GM18858 (cell line): ENCODE measurements around the gene SLC25A45.
"Not testable (repeated sequence)": the region's sequence is repeated elsewhere in the genome, so short reads cannot be mapped to it uniquely, and the experiment has no call there.

Experiments
- ATAC-seq: cut with Tn5 transposase; IDR thresholded peaks from one replicate; pipeline ENCODE4 v1.9.1; 2021; ENCODE audit not compliant: unreplicated experiment

Gene SLC25A45

GRCh38 chr11:65363770-65364169 lies 18.7 kb downstream of the SLC25A45 start:
- no peak for ATAC-seq

- ATAC-seq = no peak
Measured at GRCh38 chr11:65362966-65363365, 19.5 kb downstream of the SLC25A45 start.

- ATAC-seq = no peak
Measured at GRCh38 chr11:65362320-65362931, 20.0 kb downstream of the SLC25A45 start.

- no peak for ATAC-seq
Measured at GRCh38 chr11:65357856-65358356, 24.5 kb downstream of the SLC25A45 start.

- no peak for ATAC-seq
Measured at GRCh38 chr11:65356394-65356972, 26.0 kb downstream of the SLC25A45 start.

- ATAC-seq = no peak
Measured at GRCh38 chr11:65355776-65356393, 26.6 kb downstream of the SLC25A45 start.

GRCh38 chr11:65355013-65355775 lies 27.3 kb downstream of the SLC25A45 start:
- peak; percentile 5 for ATAC-seq

GRCh38 chr11:65354265-65355012 lies 28.0 kb downstream of the SLC25A45 start, which contains the start of gene TIGD3:
TIGD3 (plus strand) TSS chr11:65354751; CDS start chr11:65355809, 1,058 bp downstream.
- peak; percentile 52 for ATAC-seq

- no peak for ATAC-seq
Measured at GRCh38 chr11:65353900-65354264, 28.6 kb downstream of the SLC25A45 start.

GRCh38 chr11:65353376-65353775 lies 29.1 kb downstream of the SLC25A45 start:
- no peak for ATAC-seq

GRCh38 chr11:65352783-65353182 lies 29.7 kb downstream of the SLC25A45 start:
- no peak for ATAC-seq

GRCh38 chr11:65351511-65351910 lies 30.9 kb downstream of the SLC25A45 start:
- ATAC-seq = no peak

GRCh38 chr11:65341856-65342255 lies 40.6 kb downstream of the SLC25A45 start:
- no peak for ATAC-seq

GRCh38 chr11:65340226-65340625 lies 42.2 kb downstream of the SLC25A45 start:
- ATAC-seq = no peak

GRCh38 chr11:65338676-65339075 lies 43.8 kb downstream of the SLC25A45 start:
- ATAC-seq = no peak

GRCh38 chr11:65334696-65335295 lies 47.6 kb downstream of the SLC25A45 start:
- no peak for ATAC-seq

- not testable (repeated sequence) for ATAC-seq
Measured at GRCh38 chr11:65332591-65332990, 49.9 kb downstream of the SLC25A45 start.

GRCh38 chr11:65330544-65330943 lies 51.9 kb downstream of the SLC25A45 start:
- no peak for ATAC-seq

GRCh38 chr11:65329944-65330403 lies 52.5 kb downstream of the SLC25A45 start:
- no peak for ATAC-seq

GRCh38 chr11:65329478-65329877 lies 53.0 kb downstream of the SLC25A45 start:
- ATAC-seq = no peak
